SK-N-SH treated with all-trans-retinoic acid at 6 μM for 48 hours (cell line): ENCODE data around the gene CTNND2.

Source experiments
- BACH2 ChIP-seq: fragments of 250-450 bp; sonication (Bioruptor Pico); IDR thresholded peaks from 2 replicates; pipeline ENCODE4 v1.9.0; 2021; ENCODE audit warnings: mild to moderate bottlenecking, borderline replicate concordance
- CSDC2 ChIP-seq: fragments of 250-450 bp; sonication (Bioruptor Pico); IDR thresholded peaks from 2 replicates; pipeline ENCODE4 v1.5.0; 2020; ENCODE audit warnings: mild to moderate bottlenecking, moderate library complexity
- ESRRG ChIP-seq: fragments of 250-450 bp; sonication (Bioruptor Pico); IDR thresholded peaks from 2 replicates; pipeline ENCODE4 v1.6.1; 2021; ENCODE audit warnings: mild to moderate bottlenecking
- GLIS3 ChIP-seq: fragments of 250-450 bp; sonication (Bioruptor Pico); IDR thresholded peaks from 2 replicates; pipeline ENCODE4 v1.5.0; 2020; ENCODE audit warnings: mild to moderate bottlenecking, moderate library complexity
- ZFP3 ChIP-seq: fragments of 250-450 bp; sonication (Bioruptor Pico); IDR thresholded peaks from 2 replicates; pipeline ENCODE4 v1.5.0; 2020; ENCODE audit warnings: mild to moderate bottlenecking, moderate library complexity
- ZFP30 ChIP-seq: fragments of 450-650 bp; formaldehyde crosslinking; IDR thresholded peaks from 2 replicates; pipeline ENCODE4 v1.5.0; 2022; ENCODE audit warnings: mild to moderate bottlenecking, moderate library complexity
- ZNF565 ChIP-seq: fragments of 450-650 bp; formaldehyde crosslinking; conservative IDR thresholded peaks from 2 replicates; pipeline ENCODE4 v1.5.0; 2020; ENCODE audit warnings: low read depth, mild to moderate bottlenecking, moderate library complexity

DNA sequence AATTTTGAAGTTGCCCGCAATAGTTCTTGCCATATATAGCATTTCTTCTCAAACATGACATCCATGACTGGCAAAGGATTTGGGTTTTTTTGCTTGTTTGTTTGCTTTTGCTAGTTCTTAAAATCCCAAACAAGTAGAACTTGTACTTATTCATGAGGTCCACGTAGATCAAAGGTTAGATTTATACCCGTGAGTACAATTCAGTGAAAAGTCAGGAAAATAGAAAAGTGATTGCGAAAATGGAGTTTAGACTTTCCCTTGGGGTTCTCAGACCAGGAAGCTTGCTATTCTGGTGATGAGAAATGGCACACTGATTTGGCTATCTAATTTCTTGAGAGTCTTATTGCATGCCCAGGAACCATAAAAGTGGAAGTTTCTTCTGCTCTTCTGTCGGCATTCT lies 304.7 kb downstream of the CTNND2 start:
- no peak for TF ChIP-seq GLIS3
- TF ChIP-seq ZFP3 (CRISPR knock-in tag), result no peak
- TF ChIP-seq BACH2 (CRISPR knock-in tag), result no peak
- TF ChIP-seq ZFP30 (CRISPR knock-in tag), result no peak
- TF ChIP-seq ZNF565 (CRISPR knock-in tag), result no peak
- TF ChIP-seq CSDC2 (CRISPR knock-in tag), result no peak
- no peak for TF ChIP-seq ESRRG
